ENCODE measurements around the gene FYN. TPM values are rescaled to one million over a fixed set of nuclear protein-coding genes. Genes with fewer than 3 reads are reported as not detected.

The FYN gene
- total RNA-seq, 1 donor from 2014 or later, result 525 TPM

DNA sequence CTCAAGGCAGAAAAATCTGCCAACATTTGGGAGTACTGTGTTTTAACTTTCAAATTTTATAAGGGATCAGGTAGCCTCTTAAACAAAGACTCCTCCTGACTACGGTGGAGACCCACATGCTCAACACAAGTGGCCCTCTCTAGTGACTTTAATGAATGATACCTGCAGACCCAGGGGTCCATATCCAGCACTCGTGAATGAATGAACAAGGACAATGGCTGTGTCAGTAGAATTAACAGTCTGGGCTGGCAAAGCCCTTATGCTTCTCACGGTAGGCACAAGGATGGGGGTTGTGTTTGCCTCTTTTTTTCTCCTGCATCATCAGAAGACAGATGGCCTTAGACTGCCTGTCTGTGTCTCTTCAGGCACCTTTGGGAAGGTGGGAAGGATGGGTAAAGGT, 154.9 kb downstream of the FYN start:
- H3K4me1 Mint-ChIP-seq (ENCODE audit: low read depth, unreplicated experiment), result peaks cover 14% of the 10 kb centered on the region
- H3K4me3 Mint-ChIP-seq (ENCODE audit: unreplicated experiment), result no peak overlapping the region
- TF ChIP-seq, protein P1, sequence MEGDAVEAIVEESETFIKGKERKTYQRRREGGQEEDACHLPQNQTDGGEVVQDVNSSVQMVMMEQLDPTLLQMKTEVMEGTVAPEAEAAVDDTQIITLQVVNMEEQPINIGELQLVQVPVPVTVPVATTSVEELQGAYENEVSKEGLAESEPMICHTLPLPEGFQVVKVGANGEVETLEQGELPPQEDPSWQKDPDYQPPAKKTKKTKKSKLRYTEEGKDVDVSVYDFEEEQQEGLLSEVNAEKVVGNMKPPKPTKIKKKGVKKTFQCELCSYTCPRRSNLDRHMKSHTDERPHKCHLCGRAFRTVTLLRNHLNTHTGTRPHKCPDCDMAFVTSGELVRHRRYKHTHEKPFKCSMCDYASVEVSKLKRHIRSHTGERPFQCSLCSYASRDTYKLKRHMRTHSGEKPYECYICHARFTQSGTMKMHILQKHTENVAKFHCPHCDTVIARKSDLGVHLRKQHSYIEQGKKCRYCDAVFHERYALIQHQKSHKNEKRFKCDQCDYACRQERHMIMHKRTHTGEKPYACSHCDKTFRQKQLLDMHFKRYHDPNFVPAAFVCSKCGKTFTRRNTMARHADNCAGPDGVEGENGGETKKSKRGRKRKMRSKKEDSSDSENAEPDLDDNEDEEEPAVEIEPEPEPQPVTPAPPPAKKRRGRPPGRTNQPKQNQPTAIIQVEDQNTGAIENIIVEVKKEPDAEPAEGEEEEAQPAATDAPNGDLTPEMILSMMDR (IDR thresholded peaks at IDR 0.05; ENCODE audit: partially characterized antibody, unreplicated experiment), result no peak
- H3K27ac Mint-ChIP-seq (ENCODE audit: unreplicated experiment), result no peak overlapping the region
- peaks cover 9% of the 10 kb centered on the region for H3K9me3 Mint-ChIP-seq (ENCODE audit: unreplicated experiment)
- H3K36me3 Mint-ChIP-seq (ENCODE audit: unreplicated experiment), result no peaks in the 10 kb centered on the region
- H3K27me3 Mint-ChIP-seq (ENCODE audit: unreplicated experiment), result peaks cover 4% of the 10 kb centered on the region
- DNase-seq, result no peak

DNA sequence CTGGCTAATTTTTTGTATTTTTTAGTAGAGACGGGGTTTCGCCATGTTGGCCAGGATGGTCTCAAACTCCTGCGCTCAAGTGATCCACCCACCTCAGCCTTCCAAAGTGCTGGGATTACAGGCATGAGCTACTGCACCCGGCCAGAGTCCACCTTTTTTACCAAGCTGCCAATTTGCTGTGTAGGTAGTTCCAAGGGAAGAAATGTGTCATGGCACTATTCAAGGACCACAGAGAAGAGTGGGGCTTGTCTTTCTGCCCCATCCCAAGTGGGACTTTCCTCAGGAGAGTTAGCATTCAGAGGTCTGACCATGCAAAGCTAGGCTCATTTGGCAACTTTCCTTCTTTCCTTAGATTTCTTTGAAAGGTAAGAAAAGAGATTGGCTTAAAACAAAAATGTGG, 155.6 kb downstream of the FYN start:
- Mint-ChIP-seq H3K27ac (ENCODE audit: unreplicated experiment) (peak overlapping the region; percentile 17), H3K36me3 (ENCODE audit: unreplicated experiment) (no peaks in the 10 kb centered on the region)

DNA sequence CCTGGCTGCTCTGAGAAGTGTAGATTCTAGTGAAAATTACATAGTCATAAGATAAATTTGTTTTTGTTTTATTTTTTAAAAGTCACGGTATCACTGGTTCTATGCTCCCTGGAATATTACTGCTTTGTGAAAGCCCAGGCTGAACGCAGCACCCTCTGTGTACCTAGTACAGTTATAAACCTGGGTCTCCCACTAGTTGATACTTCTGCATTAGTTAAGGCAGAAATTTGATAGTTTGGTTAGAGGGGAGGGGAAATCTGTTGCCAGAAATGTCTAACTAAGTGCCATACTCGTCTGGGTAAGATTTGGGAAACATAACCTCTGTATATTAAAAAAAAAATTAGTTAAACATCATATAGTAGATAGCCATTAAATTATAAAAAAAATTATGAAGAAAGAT, 156.9 kb downstream of the FYN start:
- Mint-ChIP-seq H3K27ac (ENCODE audit: unreplicated experiment) (no peak overlapping the region), H3K27me3 (ENCODE audit: unreplicated experiment) (peaks cover 4% of the 10 kb centered on the region), H3K36me3 (ENCODE audit: unreplicated experiment) (no peaks in the 10 kb centered on the region), H3K9me3 (ENCODE audit: unreplicated experiment) (peaks cover 17% of the 10 kb centered on the region), H3K4me3 (ENCODE audit: unreplicated experiment) (no peak overlapping the region), H3K4me1 (ENCODE audit: low read depth, unreplicated experiment) (peaks cover 31% of the 10 kb centered on the region)
- no peak for DNase-seq
- TF ChIP-seq, protein P1 (IDR thresholded peaks at IDR 0.05; ENCODE audit: partially characterized antibody, unreplicated experiment), result no peak

More for the DNA sequence above, 155.6 kb downstream of the FYN start:
- H3K27me3 Mint-ChIP-seq (ENCODE audit: unreplicated experiment), result peaks cover 4% of the 10 kb centered on the region
- TF ChIP-seq, protein P1 (IDR thresholded peaks at IDR 0.05; ENCODE audit: partially characterized antibody, unreplicated experiment), result no peak
- peaks cover 20% of the 10 kb centered on the region for H3K4me1 Mint-ChIP-seq (ENCODE audit: low read depth, unreplicated experiment)
- peaks cover 9% of the 10 kb centered on the region for H3K9me3 Mint-ChIP-seq (ENCODE audit: unreplicated experiment)
- no peak for DNase-seq
- H3K4me3 Mint-ChIP-seq (ENCODE audit: unreplicated experiment), result no peak overlapping the region

DNA sequence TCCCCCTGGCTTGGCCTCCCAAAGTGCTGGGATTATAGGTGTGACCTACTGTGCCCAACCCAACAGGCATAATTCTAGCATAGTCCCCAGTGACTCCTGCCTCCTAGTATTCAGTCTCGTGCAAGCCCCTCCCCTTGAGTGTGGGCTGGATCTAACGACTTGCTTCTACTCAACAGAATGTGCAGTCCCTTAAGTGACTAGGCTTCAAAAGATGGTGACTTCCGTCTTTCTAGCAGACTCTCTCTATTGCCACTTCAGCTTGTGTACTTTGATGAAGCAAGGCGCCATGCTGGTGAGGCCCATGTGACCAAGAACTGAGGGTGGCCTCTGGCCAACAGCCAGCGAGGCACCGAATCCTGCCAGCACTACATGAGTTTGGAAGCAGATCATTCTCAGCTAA, 157.9 kb downstream of the FYN start:
- TF ChIP-seq, protein P1 (IDR thresholded peaks at IDR 0.05; ENCODE audit: partially characterized antibody, unreplicated experiment), result no peak
- Mint-ChIP-seq H3K9me3 (ENCODE audit: unreplicated experiment) (peaks cover 13% of the 10 kb centered on the region), H3K4me3 (ENCODE audit: unreplicated experiment) (no peak overlapping the region), H3K4me1 (ENCODE audit: low read depth, unreplicated experiment) (peaks cover 39% of the 10 kb centered on the region), H3K27ac (ENCODE audit: unreplicated experiment) (peak overlapping the region; percentile 63), H3K27me3 (ENCODE audit: unreplicated experiment) (peaks cover 5% of the 10 kb centered on the region), H3K36me3 (ENCODE audit: unreplicated experiment) (no peaks in the 10 kb centered on the region)
- DNase-seq, result no peak

DNA sequence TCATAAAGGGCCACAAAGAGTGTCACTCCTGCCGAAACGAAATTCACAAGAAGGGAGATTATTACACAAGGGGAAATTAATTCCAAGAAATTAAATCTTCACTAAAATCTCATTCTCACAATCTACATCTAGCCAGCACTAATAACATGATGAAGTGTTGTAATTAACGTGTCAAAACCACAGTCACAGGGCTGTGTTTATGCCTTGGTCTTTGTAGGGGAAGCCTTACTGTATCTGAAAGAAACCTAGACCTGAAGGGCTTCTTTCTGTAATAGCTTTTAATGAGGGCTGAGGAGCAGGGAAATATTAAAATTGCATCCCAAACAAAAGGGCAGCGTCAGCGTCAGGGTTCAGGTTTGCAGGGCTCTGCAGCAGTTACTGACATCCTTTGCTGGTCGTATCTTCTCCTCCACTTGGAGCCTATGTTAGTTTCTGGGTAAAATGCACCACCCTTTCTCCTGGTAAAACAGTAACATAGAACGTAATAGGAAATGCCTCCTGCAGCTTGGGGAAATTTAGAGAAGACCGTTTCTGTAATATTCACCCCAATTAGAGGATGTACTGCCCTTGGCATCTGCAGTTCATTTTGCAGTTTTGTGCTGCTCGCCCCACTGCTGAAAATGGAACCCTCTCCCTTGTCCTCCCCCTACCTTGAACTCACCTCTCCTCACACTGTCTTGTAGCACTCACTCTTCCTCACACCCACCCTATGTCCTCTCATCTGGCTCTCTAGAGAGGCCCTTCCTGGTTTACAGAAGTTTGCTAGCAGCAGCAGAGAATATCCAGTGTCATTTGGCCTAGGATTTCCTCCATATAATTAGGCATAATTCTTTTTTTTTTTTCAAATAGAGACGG, 158.6 kb downstream of the FYN start:
- Mint-ChIP-seq H3K4me3 (ENCODE audit: unreplicated experiment) (no peak overlapping the region), H3K9me3 (ENCODE audit: unreplicated experiment) (peaks cover 13% of the 10 kb centered on the region)
- DNase-seq, result no peak

More for the DNA sequence above, 158.6 kb downstream of the FYN start:
- Mint-ChIP-seq H3K4me1 (ENCODE audit: low read depth, unreplicated experiment) (peaks cover 46% of the 10 kb centered on the region), H3K27me3 (ENCODE audit: unreplicated experiment) (peaks cover 5% of the 10 kb centered on the region), H3K27ac (ENCODE audit: unreplicated experiment) (peak overlapping the region; percentile 15), H3K36me3 (ENCODE audit: unreplicated experiment) (no peaks in the 10 kb centered on the region)
- TF ChIP-seq, protein P1 (IDR thresholded peaks at IDR 0.05; ENCODE audit: partially characterized antibody, unreplicated experiment), result no peak
